Ascending aorta (tissue), 2 donors: ENCODE measurements around the gene DGKG. TPM values are rescaled to one million over a fixed set of nuclear protein-coding genes. Genes with fewer than 3 reads are reported as not detected.
A peak's percentile ranks its signal among the peaks of the same experiment; 100 is the strongest.

Experiments used
- DNase-seq, 2 donors: peaks; one replicate each; pipeline ENCODE4 v3.0.0-alpha.2; 2019; ENCODE audit warnings: low spot score in 2 of 2
- H3K27ac ChIP-seq, 2 donors: fragments of 200-600 bp; sonication (generic); one replicate each; pipeline ENCODE4 v1.5.1; 2016 to 2017; ENCODE audit warnings: mild to moderate bottlenecking in 1 of 2
- H3K27me3 ChIP-seq: fragments of 200-600 bp; sonication (generic); one replicate; pipeline ENCODE4 v1.5.1; 2017
- H3K36me3 ChIP-seq, 2 donors: fragments of 200-600 bp; sonication (generic); one replicate each; pipeline ENCODE4 v1.5.1; 2016
- H3K4me1 ChIP-seq, 2 donors: fragments of 200-600 bp; sonication (generic); one replicate each; pipeline ENCODE4 v1.5.1; 2016 to 2017; ENCODE audit warnings: mild to moderate bottlenecking in 1 of 2
- H3K4me3 ChIP-seq, 2 donors: fragments of 200-600 bp; sonication (generic); one replicate each; pipeline ENCODE4 v1.5.1; 2016 to 2017; ENCODE audit warnings: mild to moderate bottlenecking in 1 of 2
- H3K9me3 ChIP-seq, 2 donors: fragments of 200-600 bp; sonication (generic); one replicate each; pipeline ENCODE4 v1.5.1; 2016
- CTCF ChIP-seq, 3 experiments: fragments of 200-600 bp in 2 of 3; fragments of 450-650 bp in 1 of 3; sonication (generic) in 2 of 3; IDR thresholded peaks; one replicate each; pipeline ENCODE4 v1.5.1; 2016 to 2019; ENCODE audit warnings: antibody characterized with exemption in 3 of 3, mild to moderate bottlenecking in 1 of 3, moderate library complexity in 1 of 3
- intact Hi-C: fragments of 100-400 bp; cut with DNase I; formaldehyde crosslinking; loops from one replicate; pipeline ENCODE4 v1.15.1; 2023
- total RNA-seq: library from RNA; depleted of rRNA; stranded (reverse); fragments of >200 nt; gene quantifications from one replicate; pipeline ENCODE4 v1.1.0, GENCODE V29; 2016

DGKG gene
- total RNA-seq, 1 donor from 2014 or later: 11.1 TPM

DNA sequence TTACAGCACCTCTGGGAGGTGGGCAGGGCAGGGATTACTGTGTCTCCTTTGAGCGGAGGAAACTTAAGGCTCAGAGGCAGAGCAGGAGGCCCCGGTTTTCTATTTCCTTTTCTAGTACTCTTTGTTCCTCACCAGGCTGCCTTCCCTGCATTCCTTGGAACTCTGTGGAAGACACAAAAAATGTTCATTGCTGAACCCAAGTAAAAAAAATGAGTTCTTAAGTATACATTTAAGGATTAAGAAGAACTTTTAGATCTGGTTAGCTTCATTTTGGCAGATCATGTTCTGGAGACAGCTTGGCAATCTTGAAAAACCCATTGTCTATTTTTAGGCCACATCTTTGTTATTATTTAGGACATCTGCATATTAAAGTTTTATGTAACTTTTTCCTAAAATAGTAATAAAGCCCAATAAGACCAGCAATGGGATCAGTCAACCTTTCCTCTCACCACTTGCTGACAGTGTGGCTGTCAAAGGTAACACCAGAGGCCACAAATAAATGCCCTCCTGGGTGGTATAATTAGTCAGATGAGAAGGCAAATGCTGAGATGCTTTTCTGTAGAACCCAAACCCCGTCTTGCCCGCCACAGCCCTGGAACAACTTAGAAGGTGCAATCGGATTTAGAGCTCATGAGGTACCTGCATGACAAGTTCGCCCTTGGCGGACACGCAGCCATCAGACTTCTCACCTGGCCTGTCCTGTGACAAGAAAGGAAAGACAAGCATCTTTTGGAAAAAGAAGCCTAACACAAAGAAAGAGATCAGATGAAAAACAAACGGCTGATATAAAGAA lies 97.2 kb downstream of the DGKG start:
- intact Hi-C loops: no loop called here
- Histone ChIP-seq H3K27me3 (no peaks in the 10 kb centered on the region), H3K4me1 (no peaks in the 10 kb centered on the region), H3K27ac (no peak overlapping the region), H3K4me3 (no peak overlapping the region), H3K36me3 (peaks cover 0 to 2% of the 10 kb centered on the region in 2 donors), H3K9me3 (no peaks in the 10 kb centered on the region)
- DNase-seq: peak in 1 of 2 donors; percentile 51
- no peak for TF ChIP-seq CTCF (IDR thresholded peaks at IDR 0.05)

- intact Hi-C loops: no loop called here
- Histone ChIP-seq H3K9me3 (no peaks in the 10 kb centered on the region), H3K36me3 (peaks cover 0 to 5% of the 10 kb centered on the region in 2 donors), H3K4me1 (peaks cover 0 to 2% of the 10 kb centered on the region in 2 donors), H3K27me3 (no peaks in the 10 kb centered on the region), H3K27ac (no peak overlapping the region), H3K4me3 (no peak overlapping the region)
- TF ChIP-seq CTCF (IDR thresholded peaks at IDR 0.05): peak in 1 of 3 experiments; percentile 11
- no peak for DNase-seq
Measured at GRCh38 chr3:186261638-186262037, 100.4 kb downstream of the DGKG start.

DNA sequence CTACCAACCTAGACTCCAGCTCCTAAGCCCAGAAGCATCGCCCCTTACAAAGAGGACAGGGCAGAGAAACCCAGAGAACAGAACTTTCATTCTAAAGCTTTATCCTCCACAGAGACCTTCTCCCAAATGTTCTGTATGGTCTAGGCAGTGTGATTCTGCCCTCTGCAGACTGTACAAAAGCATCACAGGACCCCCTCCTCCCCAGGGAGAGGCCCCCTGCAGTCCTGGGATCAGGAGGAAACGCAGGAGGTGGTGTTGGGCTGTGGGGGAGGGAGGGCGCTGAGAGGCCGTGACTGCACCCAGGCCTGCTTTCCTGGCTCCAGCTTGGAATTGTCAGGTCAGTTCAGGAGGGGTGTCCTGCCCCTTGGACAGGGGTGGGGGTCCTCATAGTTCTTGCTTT lies 101.3 kb downstream of the DGKG start:
- DNase-seq: no peak
- intact Hi-C loops: no loop called here
- H3K4me1 ChIP-seq: peaks cover 0 to 2% of the 10 kb centered on the region in 2 donors
- H3K27ac ChIP-seq: no peak overlapping the region
- H3K27me3 ChIP-seq: no peaks in the 10 kb centered on the region
- peaks cover 0 to 6% of the 10 kb centered on the region in 2 donors for H3K36me3 ChIP-seq
- TF ChIP-seq CTCF (IDR thresholded peaks at IDR 0.05): no peak
- H3K4me3 ChIP-seq: no peak overlapping the region
- no peaks in the 10 kb centered on the region for H3K9me3 ChIP-seq

DNA sequence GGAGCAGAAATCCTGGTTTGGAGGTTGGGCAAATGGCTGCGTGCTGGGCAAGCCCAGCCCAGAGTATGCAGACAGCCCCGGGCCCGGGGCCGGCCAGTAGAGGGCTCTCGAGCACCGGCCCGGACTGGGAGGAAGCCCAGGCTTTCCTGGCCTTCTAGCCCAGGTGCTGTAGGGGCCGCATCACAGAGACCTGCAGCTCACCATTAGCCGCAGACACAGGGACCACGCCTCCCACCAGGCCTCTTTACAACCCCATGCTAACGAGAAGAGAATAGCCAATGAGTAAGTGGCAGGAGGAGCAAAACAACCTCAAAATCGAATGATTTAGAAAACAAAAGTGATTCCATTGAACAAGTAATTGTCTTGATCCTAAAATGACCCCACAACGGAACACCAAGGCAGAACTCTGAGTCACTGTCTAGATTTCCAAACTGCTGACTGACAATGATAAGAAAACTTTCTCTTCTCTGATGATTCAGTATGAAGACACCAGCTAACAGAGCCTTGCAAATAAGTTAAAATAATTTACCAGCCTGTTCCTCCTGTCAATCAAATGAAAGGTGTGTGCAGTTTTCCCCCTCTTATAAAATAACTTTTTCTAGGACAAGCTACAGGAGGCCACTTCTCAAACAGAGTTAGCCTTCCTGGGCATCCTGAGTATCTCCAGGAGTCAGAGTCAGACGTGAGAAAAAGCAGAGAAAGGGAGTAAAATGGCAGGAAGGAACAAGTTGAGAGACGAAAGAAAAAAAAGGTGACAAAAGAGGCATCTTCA lies 102.2 kb downstream of the DGKG start:
- no peak overlapping the region for H3K4me3 ChIP-seq
- H3K27me3 ChIP-seq: no peaks in the 10 kb centered on the region
- TF ChIP-seq CTCF (IDR thresholded peaks at IDR 0.05): peak; percentile 80 to 91 (median 90)
- intact Hi-C loops: loop anchor here (1.0 to 5.0 kb wide), 2 partner anchors 277 to 281 kb away; no protein-coding TSS in a partner anchor
- no peaks in the 10 kb centered on the region for H3K9me3 ChIP-seq
- H3K36me3 ChIP-seq: peaks cover 0 to 6% of the 10 kb centered on the region in 2 donors
- H3K4me1 ChIP-seq: peaks cover 0 to 2% of the 10 kb centered on the region in 2 donors
- H3K27ac ChIP-seq: no peak overlapping the region
- DNase-seq: peak in 1 of 2 donors; percentile 74

- intact Hi-C loops: loop anchor here (1.0 to 5.0 kb wide), 2 partner anchors 277 to 281 kb away; no protein-coding TSS in a partner anchor
- Histone ChIP-seq H3K27me3 (no peaks in the 10 kb centered on the region), H3K4me3 (no peak overlapping the region), H3K36me3 (peaks cover 0 to 6% of the 10 kb centered on the region in 2 donors), H3K27ac (no peak overlapping the region), H3K4me1 (peaks cover 0 to 2% of the 10 kb centered on the region in 2 donors), H3K9me3 (no peaks in the 10 kb centered on the region)
- no peak for TF ChIP-seq CTCF (IDR thresholded peaks at IDR 0.05)
- DNase-seq: no peak
Measured at GRCh38 chr3:186258968-186259367, 103.1 kb downstream of the DGKG start.
